IPS DF 19.7 (cell line): ENCODE data around the gene TNS3.

Experiments
- DNase-seq: peaks from one replicate; pipeline ENCODE4 v3.0.0-alpha.2; 2013; ENCODE audit warnings: low read depth, low spot score

The TNS3 gene

DNA sequence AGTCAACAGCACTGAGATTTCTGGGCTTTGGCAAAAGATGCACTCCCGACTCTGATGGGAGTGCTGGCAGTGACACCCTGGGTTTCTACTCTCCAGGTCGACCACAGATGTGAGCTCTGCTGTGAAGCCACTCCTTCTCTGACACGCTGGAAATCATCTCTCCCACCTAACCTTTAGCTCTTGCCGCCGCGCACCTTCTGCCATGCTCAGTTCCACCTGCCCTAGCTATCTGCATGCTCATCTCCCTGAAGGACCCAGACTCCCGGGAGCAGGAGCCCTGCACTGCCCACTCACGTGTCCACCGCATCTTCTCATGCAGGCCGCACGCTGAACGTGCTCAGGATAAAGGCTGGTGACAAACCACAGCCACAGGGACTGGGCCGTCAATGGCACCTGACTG is 174.8 kb downstream of the TNS3 start:
- DNase-seq, result no peak

DNA sequence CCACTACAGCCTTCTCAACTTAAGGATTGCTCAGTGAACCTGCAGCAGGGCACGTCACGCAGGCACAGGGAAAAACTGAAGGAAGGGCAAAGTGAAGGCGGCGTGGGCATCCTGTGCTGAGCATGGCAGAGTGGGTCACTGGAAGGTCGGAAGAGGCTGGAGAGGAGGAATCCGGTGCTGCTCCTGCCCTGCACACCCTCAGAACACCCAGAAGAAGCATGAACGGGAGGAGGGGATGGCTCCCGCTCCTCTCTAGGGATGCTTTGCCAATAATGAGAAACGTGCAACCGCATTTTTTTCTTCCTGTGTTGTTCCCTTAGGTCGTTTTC is 175.1 kb downstream of the TNS3 start:
- no peak for DNase-seq

DNA sequence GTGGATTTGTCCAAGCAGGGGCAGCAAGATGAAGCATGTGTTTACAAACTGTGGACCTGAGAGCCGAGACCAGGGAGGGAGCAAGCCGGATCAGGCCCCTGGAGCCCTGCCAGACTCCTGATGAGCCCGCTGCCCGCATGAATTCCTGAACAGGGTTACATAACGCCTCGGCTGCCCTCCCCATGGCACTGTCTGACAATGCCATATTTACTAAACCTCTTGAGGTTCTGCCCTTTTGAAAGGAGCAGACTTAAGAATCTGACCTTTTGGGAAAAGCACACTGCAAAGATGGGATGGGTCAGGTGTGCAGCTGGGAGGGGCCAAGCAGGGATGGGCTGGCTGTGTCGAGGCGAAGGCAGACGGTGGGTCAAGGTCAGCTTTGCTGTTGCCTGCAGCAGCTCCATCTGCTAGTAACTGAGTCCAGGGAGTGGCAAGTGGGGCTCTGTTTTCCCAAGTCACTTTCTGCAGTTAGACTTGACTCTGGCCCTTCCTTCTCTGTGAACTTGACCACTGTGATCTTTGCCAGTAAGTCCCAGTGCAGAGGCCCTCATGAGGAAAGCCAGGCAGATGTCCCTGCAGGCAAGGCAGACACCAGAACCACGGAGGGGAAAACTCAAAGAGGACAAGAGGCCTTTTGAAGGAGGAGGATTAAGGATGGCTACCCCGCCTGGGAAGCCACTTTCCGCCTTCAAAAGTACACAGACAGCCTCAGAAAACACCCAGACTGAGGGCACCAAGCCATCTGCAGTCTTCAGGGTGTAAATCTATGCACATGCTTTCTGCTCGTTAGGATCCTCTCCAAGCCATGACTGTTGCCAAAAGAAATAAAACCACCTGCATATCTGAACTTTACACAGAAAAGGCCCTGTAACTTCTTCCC is 175.8 kb downstream of the TNS3 start:
- DNase-seq, result no peak

DNA sequence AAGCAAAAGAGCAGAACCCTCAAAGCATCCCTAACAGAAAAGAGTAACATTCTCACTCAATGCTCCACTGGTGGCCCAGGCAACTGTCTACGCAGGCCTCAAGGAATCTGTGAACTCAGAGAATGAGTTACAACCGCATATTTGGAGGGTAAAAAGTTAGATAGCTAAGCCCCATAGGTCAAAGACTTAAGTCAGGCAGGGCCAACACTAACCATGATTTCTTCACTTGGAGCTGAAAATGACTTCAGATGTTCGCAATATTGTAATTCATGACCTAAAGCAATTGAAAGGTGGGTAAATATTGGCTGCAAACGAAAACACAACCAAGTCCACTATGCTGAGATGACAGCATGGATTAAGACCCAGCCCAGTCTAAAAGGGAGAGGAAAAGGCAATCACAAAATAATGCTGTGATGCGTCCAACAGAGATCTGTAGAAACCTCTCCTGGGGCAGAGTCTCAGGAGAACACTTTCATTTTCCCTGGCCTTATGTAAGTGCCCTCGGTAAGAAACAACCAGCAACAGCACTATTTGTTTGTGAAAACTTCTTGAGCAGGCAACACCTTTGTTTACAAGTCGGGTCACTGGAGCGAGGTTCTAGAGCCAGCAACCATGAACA is 176.5 kb downstream of the TNS3 start:
- no peak for DNase-seq

DNA sequence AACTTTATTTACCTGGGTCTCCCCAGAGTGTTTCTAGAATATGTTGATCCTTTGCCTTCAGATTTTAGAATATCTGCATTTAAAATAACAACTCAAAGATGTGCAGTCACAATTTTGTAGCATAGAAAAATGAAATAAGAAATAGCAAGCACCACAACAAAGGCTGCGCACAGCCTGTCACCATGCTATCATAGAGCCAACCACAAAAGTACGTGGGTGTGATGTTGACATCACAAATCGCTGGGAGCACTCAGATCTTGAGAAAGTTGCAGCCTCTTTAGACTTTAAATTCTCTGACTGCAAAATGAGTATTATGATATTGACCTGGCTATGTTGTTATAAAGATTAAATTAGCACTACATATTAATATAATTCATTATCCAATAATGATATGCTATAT is 177.9 kb downstream of the TNS3 start:
- DNase-seq, result no peak

DNA sequence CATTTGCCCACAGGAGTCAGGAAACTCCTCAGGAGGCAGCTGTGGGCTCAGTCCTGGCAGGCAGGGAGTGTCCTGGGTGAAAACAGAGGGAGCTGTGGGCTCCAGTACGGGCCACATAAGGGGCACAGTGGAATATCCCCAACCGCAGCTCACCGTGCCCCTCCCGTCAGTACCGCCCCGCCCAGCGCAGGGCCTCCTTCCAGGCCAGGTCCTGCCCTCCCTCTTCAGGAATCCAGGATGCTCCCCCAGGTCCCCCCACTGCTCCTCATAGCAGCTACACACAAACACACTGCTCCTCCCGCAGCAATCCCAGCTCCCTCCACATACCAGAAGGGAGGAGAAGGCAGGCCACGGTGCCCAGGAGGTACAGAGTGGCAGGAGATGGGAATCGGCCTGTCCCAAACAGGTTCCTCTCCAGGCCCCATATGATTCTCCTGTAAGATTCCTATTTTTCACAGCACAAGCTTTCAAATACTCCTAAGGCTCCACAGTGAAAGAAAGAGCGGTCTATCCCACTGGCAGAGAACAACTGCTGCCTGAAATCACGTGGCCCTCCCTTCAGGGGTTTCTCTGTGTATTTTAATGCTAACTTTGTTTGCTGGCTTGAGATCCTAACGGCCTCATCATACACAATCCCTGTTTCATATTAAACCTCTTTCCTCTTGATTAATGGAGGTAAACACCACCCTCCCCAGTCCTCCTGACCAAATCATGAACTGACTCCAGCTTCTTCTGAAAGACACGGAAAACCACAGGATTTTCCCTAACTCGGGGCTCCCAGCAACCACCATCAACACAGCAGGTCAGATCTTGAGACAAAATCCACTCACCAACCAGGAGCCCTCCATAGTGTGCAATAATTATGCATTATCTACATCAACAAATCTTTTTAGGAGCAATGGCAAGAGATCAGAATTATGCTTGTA is 178.7 kb downstream of the TNS3 start:
- DNase-seq, result no peak

DNA sequence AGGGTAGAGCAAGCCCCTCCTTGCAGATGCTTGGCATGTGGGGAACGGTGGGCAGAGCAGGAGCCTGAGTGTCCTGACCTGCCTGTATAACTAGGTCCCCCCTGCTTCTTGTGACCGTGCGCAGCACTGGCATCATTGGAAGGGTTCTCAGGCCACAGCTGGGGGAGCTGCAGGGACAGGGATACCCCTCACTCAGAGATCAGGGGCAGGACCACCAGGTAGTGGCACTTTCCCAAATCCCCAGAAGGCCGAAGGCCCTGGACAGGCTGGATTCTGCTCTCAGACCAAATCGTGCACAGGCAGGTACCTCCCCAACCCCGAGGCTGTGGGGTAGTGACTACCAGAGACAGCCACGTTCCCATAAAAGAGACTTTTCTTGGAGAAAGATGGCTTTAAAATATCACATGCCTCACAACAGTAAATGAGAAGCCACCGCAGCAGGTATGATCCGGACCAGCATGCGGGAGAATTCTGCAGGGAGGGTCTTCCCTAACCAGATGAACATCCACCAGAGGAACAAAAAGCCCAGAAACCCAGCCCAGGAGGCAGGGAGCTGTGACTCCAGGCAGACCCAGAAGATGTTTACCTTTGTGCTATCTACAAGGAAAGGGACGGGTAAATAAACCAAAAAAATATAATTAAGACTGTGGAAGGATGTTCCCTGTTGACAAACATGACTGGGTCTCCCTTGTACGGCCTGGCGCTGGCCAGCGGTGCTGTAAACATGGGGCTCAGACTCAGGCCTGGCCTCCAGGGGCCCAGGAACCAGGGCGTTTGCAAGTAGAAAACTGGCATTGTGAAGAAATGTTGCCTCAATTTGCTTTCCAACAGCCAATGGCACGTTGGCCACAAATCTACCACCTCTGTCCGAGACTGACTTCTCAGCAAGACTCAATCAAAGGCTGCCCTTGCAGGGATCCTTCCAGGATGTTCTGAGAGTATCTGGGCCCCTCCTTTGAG is 180.0 kb downstream of the TNS3 start:
- DNase-seq, result no peak

DNA sequence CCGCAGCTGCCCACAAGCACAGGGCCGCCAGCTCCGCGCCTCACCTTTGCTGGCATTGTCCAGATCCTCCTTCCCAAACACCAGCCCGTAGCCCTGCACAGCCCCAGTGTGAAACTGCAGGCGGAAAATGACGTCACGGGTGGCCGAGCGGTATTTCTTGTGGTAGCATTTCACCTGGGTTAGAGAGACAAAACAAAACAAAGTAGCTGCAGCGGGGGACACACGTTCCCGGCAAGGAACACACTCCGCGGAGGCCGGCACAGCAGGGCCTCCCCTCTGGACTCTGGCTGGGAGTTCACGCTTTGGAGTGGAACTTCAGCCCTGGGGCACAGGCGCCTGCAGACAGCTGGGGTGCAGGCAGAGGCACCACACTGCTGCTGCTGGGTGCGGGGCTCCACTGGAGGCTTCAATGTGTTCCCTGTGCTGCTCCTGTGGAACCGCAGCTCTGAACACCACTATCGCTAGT is 181.1 kb downstream of the TNS3 start:
- DNase-seq, result no peak

DNA sequence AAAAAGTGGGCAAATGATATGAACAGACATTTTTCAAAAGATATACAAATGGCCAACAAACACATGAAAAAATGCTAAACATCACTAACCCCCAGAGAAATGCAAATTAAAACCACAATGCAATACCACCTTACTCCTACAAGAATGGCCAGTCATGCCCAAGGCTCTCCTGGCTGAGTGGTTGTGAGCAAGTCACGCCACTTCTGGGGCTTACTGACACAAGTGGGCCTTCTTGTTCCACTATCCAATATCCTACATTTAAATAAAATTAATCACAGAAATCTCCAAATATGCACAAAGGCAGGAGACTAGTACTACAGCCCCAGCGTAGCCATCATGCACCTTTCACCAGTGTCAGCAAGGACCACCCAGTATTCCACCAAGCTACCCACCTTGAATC is 181.9 kb downstream of the TNS3 start:
- DNase-seq, result no peak

DNA sequence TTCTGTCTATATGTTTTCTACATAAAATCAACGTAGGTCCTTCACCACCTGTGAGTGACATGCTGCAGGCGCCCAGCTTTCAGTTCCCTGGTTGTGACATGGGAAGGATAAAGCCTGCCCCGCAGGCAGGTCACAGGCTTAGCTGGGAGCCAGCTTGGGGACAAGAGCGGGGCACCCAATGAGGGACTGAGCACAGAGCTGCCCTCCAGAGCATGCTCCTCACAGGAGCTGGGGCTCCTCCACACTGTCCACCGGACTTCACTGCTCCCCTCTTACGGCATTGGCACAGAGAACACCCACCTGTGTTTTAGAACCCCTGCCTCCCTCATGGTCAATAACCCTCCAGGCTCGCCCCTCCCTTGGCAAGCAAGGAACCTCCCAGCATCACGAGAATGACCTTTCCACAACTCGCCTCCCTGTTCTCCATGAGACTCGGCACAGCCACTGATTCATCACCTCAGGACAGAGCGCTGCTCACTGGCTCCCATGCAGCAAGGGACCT is 187.1 kb downstream of the TNS3 start:
- DNase-seq, result no peak

DNA sequence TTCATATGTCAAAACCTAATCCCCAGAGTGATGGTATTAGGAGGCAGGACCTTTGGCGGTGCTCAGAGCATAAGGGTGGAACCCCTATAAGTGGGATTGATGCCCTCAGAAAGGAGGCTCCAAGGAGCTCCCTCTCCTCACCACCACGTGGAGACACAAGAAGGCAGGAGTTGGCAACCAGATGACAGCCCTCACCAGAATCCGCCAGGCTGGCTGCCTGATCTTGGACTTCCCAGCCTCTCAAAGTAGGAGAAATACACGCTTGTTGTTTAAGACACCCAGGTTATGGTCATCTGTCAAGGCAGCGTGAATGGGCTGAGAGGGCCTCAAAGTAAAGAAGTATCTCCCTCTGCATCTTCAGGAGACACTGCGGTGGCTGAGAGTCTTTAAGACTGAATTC is 187.7 kb downstream of the TNS3 start:
- DNase-seq, result no peak

DNA sequence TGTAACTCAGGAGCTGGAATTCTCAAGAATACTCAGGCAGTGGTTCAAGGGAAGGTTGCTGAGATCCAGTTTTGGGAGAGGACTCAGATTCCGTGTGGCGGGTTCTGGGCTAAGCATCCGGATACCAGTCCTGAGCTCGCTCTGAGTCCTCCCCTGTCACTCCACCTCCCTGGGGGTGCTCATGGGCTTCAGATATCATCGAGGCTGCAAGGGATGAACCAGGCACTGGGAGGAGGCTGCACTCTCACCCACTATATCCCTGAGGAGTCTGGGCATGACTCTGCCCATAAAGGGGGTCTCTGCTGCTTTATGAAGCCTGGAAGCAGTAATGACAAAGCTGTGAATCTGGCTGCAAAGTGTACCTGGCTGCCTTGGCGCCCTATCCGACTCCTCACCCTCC is 188.5 kb downstream of the TNS3 start:
- DNase-seq, result no peak

DNA sequence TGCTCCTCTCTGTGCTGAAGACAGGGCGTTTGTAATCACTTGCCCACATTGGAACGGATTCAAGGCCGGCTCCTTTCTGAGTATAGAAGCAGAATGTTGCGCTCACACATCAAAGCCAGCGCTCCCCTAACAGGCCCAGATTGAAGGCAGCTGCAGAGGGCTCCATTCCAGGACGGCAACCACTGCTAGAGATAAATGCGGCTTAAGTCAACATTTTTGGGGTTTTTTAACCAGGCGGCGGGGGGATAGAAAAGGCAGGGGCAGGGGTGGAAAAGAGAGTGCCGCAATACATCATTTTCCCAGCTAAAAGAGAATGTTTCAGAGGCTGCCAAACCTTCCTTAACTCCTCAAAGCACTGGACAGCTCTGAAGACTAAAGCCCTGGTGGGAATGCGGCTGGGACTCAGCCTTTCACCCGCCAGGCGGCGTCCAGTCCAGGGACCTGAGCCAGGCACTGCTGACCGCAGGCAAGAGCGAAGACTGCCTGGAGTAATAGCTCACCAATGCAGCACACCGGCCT is 189.6 kb downstream of the TNS3 start:
- no peak for DNase-seq

DNA sequence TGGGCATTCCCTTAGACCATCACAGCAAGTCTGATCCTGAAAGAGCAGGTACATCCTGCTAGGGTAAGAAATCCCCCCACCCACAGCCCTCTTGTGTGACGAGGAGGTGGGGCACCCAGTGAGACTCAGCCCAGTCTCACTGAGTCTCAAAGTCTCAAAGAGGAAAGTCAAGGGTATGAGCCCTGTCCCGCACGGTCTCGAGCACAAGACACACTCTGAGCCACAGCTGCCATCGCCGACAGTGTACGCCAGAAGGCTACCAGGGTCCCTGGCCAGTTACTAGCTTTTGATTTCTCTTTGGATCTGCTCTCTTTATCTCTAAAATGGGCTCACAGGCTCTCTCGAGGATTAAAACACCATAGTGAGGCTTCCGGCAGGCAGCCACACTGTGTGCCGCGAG is 190.2 kb downstream of the TNS3 start:
- DNase-seq, result no peak

DNA sequence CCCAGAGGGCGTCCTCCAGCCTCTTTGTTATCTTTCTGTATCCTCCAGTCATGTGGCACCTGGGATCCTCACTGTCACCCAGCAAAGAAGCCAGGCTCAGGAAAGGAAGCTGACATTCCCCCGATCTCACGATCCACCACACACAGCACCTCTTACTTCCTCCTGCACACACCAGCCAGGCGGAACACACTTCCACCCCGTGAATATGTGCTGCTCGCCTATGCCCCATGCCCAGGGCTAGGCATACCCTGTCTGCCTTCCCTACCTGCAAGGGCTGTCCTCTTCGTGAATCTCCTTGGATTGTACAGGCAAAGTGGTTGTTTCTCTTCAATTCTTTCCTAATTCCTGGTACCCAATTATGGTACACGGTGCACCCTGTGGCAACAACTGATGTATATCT is 191.0 kb downstream of the TNS3 start:
- no peak for DNase-seq

DNA sequence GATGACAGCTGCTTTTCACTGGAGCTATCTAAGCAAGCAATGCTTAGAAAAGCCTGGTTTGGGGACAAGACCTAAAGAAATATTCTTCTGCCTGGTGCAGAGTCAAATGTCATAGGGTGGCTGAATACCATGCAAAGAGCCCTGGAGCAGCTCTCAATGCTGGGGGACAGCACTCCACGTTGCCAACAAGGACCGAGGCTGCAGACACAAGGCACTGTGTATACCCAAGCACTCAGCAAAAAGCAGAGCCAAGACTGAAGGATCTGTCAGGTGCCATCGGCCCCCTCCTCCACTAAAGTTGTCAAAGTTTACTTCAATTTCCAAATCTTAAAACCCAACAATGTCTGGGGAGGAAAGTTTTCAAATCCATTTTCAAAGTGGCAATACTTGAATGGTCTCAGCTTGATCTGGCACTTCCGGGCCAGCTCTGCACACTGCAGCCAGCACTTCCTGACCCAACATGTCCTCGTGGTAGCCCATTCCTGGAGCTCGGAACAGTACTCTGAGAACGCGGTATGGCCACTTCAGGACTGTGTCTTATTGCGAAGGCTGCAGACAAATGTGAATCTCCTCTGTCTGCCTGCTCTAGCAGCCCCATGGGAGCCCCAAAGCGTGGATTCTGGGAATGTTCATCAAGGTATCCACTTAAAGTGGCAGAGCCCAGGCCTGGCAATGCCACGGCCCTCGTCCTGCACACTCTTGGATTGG is 191.8 kb downstream of the TNS3 start:
- no peak for DNase-seq

DNA sequence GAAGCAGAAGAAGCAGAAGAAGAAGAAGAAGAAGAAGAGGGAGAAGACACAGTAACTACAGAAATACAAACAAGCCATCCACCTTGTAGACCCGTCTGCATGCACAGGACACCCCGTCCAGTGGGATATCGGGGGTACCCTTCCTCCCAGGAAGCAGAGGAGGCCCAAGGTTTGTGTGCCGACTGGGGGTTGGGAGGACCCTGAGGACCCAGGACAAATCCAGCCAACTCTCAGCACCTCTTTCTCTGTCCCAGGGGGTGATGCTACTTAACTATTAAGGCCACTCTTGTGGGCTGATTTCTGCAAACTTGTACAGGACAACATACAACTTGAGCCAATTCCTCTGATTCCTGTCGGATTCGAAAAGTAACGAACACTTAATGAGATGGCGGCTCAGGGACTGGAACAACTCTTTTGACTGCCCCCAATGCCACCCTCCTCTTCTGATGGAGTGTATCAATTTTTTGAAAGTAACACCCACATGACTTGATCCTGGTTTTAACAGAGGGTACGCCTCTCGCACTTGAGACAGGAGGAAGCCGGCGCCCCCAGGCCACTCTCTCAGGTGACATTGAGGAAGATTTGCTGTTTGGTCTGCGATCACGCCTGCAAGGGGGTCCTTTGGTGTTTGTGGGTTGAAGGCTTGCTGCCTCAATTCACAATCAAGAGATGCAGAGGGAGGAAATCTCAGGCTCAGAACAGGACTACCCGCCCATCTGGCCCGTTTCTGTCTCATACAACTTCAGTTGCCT is 192.6 kb downstream of the TNS3 start:
- DNase-seq, result no peak

DNA sequence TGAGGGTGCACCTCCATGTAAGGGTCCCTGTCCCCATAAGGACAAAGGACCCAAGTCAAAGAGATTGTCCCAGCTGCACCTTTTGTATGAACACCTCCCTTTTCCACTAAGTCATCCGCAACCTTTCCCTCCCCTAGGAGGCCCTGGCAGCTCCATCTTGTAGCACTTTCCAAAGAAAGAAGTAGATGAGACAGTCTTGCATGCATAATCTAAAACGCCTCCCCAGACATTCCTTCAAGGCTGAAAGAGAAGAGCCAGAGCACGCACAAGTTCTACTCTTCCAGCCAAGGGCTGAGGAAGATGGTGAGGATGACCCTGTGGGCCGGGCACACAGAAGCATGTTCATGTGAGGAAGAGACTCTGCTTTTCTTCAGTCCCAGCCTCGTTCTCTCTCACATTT is 194.4 kb downstream of the TNS3 start:
- no peak for DNase-seq

DNA sequence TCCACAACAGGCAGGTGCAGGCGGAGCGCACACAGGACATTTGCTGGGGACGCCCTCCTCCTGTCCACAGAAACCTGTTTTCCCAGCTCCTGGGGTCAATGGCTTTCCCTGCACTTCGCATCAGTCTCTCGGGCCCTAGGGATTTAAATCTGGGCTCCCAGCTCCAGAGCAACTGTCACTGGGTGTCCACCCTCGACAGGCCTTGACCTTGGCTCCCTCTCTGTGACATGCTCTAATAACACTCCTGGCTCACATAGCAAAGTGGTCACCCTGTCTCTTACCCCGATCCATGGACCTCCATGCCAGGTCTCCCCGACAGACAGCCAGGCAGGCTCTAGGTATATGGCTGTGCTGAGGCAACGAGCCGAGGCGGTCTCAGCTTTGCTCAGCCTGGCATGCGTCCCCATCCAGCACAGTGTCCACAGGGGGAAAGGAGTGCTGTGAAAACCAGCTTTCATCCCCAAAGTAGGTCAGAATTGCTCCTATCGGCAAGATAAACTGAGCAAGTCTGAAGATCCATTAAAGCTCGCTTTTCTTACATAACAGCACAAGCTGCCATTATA is 195.6 kb downstream of the TNS3 start:
- DNase-seq, result no peak
